Thoracic aorta (tissue), 2 donors: Measurements from ENCODE around the gene OR6K2. TPM values are rescaled to one million over a fixed set of nuclear protein-coding genes. Genes with fewer than 3 reads are reported as not detected.

Source experiments
- ATAC-seq: fragments of 150-250 bp; one replicate; pipeline ENCODE4 v1.8.0; 2017; ENCODE audit warnings: low read depth; ENCODE audit not compliant: insufficient number of reproducible peaks, low FRiP score
- DNase-seq: peaks from one replicate; pipeline ENCODE4 v3.0.0-alpha.2; 2020; ENCODE audit warnings: low spot score
- H3K27ac ChIP-seq, 2 donors: fragments of 200-600 bp; sonication (generic); 1 replicate in 1 of 2; 2 replicates in 1 of 2; pipeline ENCODE4 v1.5.1; 2016; ENCODE audit warnings: mild to moderate bottlenecking in 2 of 2, moderate library complexity in 2 of 2
- H3K27me3 ChIP-seq: fragments of 200-600 bp; sonication (generic); replicated peaks from 2 replicates; pipeline ENCODE4 v1.6.0; 2016; ENCODE audit warnings: mild to moderate bottlenecking; ENCODE audit not compliant: insufficient read depth
- H3K36me3 ChIP-seq: fragments of 200-600 bp; sonication (generic); one replicate; pipeline ENCODE4 v1.5.1; 2016
- H3K4me1 ChIP-seq, 2 donors: fragments of 200-600 bp; sonication (generic); 1 replicate in 1 of 2; 2 replicates in 1 of 2; pipeline versions ENCODE4 v1.5.1 to v1.6.0; 2016; ENCODE audit warnings: low read depth in 2 of 2, mild to moderate bottlenecking in 1 of 2; ENCODE audit not compliant: control insufficient read depth in 1 of 2
- H3K4me3 ChIP-seq: fragments of 200-600 bp; sonication (generic); 2 replicates; pipeline ENCODE4 v1.5.1; 2016; ENCODE audit warnings: mild to moderate bottlenecking
- H3K9me3 ChIP-seq: fragments of 200-600 bp; sonication (generic); 2 replicates; pipeline ENCODE4 v1.5.1; 2016
- total RNA-seq, 2 donors: library from RNA; depleted of rRNA; stranded (reverse); fragments of >200 nt; gene quantifications; one replicate each; pipeline versions ENCODE4 v1.1.0 to v1.2.3, GENCODE V29; 2016
- TF ChIP-seq, protein P1 (sequence below): fragments of 200-600 bp; sonication (generic); IDR thresholded peaks from one replicate; pipeline ENCODE4 v1.5.1; 2019; ENCODE audit warnings: antibody characterized with exemption

OR6K2 gene, protein sequence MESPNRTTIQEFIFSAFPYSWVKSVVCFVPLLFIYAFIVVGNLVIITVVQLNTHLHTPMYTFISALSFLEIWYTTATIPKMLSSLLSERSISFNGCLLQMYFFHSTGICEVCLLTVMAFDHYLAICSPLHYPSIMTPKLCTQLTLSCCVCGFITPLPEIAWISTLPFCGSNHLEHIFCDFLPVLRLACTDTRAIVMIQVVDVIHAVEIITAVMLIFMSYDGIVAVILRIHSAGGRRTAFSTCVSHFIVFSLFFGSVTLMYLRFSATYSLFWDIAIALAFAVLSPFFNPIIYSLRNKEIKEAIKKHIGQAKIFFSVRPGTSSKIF
- total RNA-seq = not detected

DNA sequence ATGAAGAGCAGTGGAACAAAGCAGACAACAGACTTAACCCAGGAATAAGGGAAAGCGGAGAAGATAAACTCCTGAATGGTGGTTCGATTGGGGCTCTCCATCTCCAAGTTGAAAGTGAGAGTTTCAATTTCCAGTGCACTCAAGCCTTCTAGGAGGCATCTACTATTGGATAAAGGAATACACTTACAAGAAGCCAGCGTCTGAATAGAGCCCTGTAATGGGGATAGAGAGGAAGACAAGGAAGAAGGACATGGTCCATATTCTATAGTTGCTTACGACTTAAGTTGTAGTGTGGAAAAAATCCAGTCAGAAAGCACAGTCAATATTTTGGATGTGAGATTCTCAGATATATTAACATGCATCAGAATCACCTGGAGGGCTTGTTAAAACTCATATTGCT lies at the start of gene OR6K2:
TSS of gene OR6K2 (minus strand) at position 101 of the 400 bp plus-strand sequence. CDS start at position 101, 0 bp downstream.
- ATAC-seq = no peak
- no peaks in the 10 kb centered on the region for H3K4me1 ChIP-seq
- no peaks in the 10 kb centered on the region for H3K9me3 ChIP-seq
- no peak within 1 kb of the TSS for H3K4me3 ChIP-seq
- H3K27ac ChIP-seq = no peak within 1 kb of the TSS
- no peak for DNase-seq
- no peaks in the 10 kb centered on the region for H3K36me3 ChIP-seq
- TF ChIP-seq, protein P1, sequence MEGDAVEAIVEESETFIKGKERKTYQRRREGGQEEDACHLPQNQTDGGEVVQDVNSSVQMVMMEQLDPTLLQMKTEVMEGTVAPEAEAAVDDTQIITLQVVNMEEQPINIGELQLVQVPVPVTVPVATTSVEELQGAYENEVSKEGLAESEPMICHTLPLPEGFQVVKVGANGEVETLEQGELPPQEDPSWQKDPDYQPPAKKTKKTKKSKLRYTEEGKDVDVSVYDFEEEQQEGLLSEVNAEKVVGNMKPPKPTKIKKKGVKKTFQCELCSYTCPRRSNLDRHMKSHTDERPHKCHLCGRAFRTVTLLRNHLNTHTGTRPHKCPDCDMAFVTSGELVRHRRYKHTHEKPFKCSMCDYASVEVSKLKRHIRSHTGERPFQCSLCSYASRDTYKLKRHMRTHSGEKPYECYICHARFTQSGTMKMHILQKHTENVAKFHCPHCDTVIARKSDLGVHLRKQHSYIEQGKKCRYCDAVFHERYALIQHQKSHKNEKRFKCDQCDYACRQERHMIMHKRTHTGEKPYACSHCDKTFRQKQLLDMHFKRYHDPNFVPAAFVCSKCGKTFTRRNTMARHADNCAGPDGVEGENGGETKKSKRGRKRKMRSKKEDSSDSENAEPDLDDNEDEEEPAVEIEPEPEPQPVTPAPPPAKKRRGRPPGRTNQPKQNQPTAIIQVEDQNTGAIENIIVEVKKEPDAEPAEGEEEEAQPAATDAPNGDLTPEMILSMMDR = no peak
- no peaks in the 10 kb centered on the region for H3K27me3 ChIP-seq

DNA sequence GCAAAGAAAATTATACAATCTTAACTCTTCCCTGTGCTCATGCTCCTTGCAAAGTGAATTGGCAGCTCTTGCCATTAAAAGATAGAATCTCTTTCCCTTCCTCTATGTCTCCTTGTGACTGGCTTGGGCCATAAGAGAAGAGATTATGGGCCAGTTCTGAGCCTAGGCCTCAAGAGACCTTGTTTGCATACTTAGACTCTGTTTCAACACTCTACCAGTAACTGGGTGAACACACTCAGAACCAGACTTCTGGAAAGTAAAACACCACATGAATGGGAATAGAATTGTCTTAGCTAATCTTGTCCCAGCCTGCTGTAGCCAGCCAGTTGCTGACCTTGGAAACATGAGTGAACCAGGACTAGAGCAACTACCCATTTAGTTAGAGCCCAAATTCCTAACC lies 35.4 kb upstream of the OR6K2 start:
- DNase-seq (no peak), ATAC-seq (no peak)
- no peaks in the 10 kb centered on the region for H3K4me1 ChIP-seq
- no peaks in the 10 kb centered on the region for H3K27me3 ChIP-seq
- no peak overlapping the region for H3K4me3 ChIP-seq
- H3K36me3 ChIP-seq = no peaks in the 10 kb centered on the region
- no peaks in the 10 kb centered on the region for H3K9me3 ChIP-seq
- H3K27ac ChIP-seq = no peak overlapping the region
- TF ChIP-seq, protein P1 = no peak

DNA sequence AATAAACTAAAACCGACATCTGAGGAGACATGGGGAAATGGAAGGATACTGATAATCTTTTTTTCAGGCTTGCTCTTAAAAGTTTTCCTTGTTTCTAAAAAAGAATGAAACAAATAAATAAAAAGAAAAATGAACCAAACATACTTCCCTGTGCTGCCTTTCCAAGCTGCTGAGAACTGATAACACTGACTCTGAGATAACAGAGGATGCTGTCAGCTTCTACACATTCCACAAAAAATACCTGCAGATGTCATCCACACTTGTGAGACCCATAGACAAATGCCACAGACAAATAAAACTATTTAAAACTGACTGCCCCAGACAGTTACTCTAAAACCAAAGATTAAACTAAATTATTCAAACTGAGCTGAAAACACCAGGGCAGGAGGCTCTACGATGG lies 32.1 kb upstream of the OR6K2 start:
- ATAC-seq = no peak
- Histone ChIP-seq H3K4me1 (no peaks in the 10 kb centered on the region), H3K36me3 (no peaks in the 10 kb centered on the region), H3K4me3 (no peak overlapping the region), H3K27me3 (no peaks in the 10 kb centered on the region), H3K27ac (no peak overlapping the region), H3K9me3 (no peaks in the 10 kb centered on the region)
- TF ChIP-seq, protein P1 = no peak
- no peak for DNase-seq

DNA sequence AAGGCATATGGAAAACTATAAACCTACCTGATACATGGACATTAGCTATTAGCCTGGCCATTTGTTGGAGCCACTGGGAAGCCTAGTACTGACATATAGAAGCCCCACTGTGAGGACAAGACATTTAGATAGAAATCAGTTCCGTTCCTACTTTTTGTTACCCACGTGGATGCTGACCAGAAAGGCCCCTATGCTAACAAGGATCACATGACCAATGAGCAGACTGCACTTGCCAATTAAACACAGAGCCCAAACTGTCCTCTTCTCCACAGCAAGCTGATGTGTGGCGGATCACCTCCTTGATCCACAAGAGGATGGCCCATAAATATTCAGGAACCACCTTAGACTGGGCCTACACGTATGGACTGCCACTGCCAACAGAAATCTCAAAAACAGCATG lies 31.3 kb upstream of the OR6K2 start:
- H3K4me1 ChIP-seq = no peaks in the 10 kb centered on the region
- H3K9me3 ChIP-seq = no peaks in the 10 kb centered on the region
- ATAC-seq (no peak), DNase-seq (no peak)
- no peak overlapping the region for H3K27ac ChIP-seq
- no peaks in the 10 kb centered on the region for H3K27me3 ChIP-seq
- no peaks in the 10 kb centered on the region for H3K36me3 ChIP-seq
- TF ChIP-seq, protein P1 = no peak
- H3K4me3 ChIP-seq = no peak overlapping the region

DNA sequence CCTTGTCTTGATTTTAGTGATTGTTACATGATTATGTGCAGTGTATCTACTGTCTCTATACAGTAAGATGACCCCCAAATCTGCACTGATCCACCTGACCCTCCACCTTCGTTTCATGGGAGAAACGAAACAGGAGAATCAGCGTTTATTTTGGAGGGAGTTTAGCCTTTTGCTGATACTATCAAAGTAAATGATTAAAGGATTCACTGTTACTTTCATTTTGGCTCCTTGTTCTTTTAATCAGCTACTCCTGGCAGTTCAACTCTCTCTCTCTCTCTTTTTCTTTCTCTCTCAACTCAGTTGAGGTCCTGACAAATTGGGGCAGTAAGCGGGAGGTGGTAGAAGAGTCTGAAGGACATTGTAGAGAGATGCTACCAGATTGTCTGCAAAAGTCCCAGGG lies 30.0 kb upstream of the OR6K2 start:
- ATAC-seq (no peak), DNase-seq (no peak)
- Histone ChIP-seq H3K4me3 (no peak overlapping the region), H3K27ac (no peak overlapping the region), H3K27me3 (no peaks in the 10 kb centered on the region), H3K9me3 (no peaks in the 10 kb centered on the region), H3K36me3 (no peaks in the 10 kb centered on the region), H3K4me1 (no peaks in the 10 kb centered on the region)
- TF ChIP-seq, protein P1 = no peak
